GM18505 (cell line): ENCODE measurements around the gene AQP9.

ENCODE experiments used
- ATAC-seq: cut with Tn5 transposase; IDR thresholded peaks from one replicate; pipeline ENCODE4 v1.9.1; 2021; ENCODE audit not compliant: unreplicated experiment
- POLR2A ChIP-seq: IDR thresholded peaks from 4 replicates; pipeline ENCODE4 v1.6.1; 2011; ENCODE audit warnings: borderline replicate concordance; ENCODE audit not compliant: insufficient read depth, insufficient read length; ENCODE audit errors: extremely low read depth

AQP9 gene

GRCh38 chr15:58233341-58233740, 95.2 kb downstream of the AQP9 start:
- no peak for TF ChIP-seq POLR2A
- no peak for ATAC-seq
